NCI-H82 treated with DMSO at 0.1 percent for 48 hours (cell line): Measurements from ENCODE around the gene RAB11FIP4.
"Not testable (repeated sequence)": the region's sequence is repeated elsewhere in the genome, so short reads cannot be mapped to it uniquely, and the experiment has no call there.

ENCODE experiments used
- DNase-seq: peaks from one replicate; lab custom pipeline; 2025; ENCODE audit not compliant: unreplicated experiment; lab: John Stamatoyannopoulos, UW

The RAB11FIP4 gene

DNA sequence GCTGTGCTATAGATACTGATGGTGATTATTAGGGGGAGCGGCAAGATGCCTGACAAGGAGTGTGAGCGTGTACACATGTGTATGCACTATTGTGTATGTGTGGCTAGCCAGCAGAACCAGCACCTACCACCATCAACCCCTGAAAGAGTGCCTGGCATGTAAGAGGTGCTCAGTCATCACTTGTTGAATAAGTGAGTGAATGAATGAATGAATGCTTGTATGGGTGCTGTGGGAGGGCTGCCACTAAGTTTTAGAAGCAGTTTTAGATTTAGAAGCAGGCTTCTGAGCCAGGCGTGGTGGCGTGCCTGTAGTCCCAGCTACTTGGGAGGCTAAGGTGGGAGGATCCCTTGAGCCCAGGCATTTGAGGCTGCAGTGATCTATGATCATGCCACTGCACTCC, 37.0 kb downstream of the RAB11FIP4 start:
- DNase-seq, result no peak

DNA sequence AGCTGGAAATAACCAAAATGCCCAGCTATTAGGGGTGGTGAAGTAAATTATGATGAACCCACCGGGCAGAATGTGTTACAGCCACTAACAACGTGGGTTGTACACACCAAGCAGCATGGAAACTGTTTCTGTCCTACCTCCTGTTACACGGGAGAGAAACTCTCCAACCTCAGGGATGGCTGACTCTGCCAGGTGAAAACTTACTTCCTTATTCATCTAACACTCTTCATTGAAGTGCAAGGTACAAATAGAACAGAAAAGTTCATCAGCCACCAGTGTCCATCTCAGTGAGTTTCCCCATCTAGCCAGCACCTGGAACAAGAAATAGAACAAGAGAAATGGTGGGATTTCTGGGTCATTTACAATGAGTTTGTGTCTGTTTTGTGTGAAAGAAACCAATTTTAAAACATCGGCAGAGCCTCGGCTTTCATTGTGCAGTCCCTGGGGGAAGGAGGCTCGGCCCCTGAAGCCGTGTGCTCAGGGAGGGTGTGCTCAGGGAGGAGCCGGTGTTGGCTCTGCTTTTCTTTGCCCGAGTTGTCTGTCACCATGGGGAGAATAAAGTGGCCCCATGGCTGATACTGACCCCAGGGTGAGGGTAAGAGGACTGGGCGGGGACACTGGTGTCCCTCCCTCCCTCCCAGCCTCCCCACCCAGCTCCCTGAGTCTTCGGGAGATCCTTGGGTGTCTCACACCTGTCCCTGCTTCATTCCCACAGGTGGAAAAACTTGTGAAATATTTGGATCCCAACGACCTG, 39.8 kb downstream of the RAB11FIP4 start:
- DNase-seq, result no peak

DNA sequence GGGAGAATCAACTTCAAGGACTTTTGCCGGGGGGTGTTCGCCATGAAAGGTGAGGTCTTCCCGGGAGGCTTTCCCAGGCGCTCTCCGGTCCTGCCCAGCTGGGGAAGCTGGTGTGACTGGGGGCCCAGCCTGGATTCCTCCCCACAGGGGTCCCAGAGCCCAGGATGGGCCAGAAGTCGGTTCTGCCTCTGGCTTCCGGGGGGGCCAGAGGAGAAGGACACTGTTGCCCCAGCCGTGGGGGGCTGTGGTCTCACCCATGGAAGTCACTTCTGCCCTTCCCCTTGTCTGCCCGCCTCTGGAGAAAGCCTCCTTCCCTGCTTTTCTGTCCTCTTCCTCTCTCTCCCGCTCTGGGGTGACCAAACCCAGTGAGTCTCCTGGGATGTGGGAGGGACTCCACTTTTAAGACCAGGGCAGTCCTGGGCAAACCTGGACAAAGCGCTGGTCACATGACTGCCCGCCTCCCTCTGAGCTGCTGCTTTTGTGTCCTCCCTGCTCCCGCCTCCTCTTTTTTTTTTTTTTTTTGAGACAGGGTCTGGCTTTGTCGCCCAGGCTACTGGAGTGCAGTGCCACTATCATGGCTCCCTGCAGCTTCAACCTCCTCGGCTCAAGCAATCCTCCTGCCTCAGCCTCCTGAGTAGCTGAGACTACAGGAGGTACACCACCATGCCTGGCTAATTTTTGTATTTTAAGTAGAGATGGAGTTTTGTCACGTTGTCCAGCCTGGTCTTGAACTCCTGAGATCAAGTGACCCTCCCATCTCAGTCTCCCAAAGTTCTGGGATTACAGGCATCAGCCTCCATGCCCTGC, 40.6 kb downstream of the RAB11FIP4 start:
- no peak for DNase-seq

DNA sequence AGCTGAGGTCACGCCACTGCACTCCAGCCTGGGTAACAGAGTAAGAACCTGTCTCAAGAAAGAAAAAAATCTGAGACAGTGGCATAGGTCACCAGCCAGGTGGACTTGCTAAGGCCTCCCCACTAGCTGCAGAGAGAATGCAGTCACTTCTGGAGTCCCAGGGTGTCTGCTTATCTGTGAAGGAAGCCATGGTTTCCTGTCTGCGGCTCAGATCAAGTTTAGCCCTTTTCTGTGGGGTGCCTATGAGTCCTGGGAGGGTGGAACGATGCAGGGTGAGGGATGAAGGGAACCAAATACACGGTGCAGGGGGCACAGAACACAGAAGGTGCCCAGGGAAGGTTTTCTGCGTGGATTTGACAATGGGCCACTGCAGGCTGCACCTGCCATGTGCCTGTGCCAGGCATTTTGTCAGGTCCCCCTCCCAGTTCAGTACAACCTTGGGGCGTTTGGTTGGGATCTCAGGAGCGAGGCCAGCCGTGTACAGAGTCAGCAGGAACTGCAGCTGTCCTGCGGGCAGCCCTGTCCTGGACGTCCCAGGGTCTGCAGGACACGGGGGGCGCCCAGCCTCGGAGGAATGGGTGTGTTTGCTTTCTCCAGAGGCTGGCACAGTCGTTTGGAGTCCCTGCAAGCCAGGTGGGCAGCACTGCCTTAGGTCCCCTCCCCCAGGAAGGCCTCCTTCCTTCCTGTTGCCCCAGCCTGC, 41.8 kb downstream of the RAB11FIP4 start:
- no peak for DNase-seq

DNA sequence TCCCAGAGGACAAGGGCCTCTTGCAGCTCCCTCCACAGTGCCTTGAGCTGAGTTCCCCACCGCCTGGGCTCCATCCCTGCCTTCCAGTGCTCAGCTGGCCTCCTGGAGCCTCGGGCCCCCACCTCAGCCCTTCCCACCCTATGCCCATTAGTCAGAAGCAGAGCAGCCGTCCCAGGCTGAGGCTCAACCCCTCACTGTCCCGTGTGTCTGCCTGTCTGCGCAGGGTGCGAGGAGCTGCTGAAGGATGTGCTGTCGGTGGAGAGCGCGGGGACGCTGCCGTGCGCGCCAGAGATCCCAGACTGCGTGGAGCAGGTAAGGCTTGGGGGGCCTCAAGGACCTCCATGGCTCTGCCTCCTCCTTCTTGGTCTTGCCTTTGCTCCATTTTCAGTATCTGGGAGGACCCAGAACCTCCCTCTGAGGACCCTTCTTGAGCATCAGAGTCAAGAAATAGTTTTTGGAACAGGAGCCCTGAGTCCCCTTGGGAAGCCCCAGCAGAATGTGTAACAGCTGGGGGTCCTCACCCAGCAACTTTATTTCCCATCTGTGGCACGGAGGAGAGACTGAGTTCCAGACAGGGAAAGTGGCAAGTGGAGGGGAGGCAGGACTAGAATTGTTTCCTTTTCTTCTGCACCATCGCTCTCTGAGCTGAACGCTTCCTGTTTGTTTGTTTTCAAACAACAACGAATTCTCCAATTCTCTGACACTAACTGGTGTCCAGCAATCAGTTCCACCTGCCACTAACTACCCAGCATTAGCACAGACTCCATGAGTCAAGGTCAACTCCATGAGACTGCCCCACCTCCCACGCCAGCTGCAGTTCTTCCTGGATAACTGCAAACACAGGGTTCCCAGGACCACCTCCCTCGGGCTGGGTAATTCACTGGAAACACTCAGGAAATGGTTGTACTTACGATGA, 42.6 kb downstream of the RAB11FIP4 start:
- DNase-seq, result no peak

DNA sequence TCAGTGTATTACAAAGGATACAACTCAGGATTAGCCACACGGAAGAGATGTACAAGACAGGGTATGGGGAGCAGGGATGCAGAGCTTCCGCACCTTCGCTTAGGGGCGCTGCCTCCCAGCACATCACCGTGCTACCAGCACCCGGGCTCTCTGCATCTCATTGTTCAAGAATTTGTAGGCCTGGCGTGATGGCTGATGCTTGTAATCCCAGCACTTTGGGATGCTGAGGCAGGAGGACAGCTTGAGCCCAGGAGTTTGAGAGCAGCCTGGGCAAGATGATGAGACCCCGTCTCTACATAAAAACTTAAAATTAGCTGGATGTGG, 43.2 kb downstream of the RAB11FIP4 start:
- DNase-seq, result no peak

DNA sequence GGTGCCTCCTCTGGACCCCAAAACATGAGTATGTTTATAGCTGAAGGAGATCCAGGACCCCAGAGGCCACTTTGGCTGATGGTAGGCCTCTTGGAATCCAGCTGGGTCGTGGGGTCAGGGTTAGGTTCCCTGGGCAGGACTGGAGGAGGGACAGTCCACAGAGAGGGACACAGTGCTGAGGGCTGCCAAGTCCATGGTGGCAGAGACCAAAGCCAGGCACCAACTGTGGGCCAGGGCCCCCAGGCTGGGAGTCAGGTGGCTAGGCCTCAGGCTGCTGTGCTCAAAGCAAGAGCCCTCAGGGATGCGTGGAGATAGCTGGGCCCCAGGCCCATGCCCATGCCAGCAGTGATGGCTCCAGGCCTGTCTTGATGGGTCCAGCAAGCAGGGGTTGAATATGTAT, 44.1 kb downstream of the RAB11FIP4 start:
- no peak for DNase-seq

DNA sequence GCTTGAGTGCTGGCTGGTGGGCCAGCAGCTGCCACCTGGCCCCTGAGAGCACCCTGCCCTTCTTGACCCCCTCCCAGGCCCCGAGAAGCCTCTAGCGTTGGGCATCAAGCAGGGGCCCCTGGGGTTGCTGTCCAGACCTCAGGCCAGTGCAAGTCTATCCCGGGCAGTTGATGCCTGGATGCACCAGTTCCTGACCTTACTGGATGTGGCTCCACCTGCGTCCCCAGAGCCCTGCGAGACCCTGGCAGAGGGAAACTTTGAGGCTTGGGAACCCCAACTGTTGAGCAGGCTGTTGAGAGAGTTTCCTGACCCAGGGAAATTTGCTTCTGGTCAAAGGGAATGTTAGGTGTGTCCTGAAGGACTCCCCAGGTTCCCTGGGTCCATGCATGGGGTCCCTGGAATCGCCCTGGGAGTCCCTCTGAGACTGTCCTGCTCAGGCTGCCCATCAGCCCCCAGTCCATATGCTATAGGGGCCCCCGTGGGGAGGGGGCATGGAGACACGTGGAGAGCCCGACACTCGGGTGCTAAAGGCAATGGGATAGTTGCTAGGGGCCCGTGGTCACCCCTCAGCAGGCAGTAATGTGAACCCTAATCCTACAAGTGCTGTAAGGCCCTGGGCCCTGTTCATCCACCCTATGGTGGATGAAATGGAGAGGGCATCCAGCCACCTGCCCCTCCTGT, 46.4 kb downstream of the RAB11FIP4 start:
- DNase-seq, result no peak

DNA sequence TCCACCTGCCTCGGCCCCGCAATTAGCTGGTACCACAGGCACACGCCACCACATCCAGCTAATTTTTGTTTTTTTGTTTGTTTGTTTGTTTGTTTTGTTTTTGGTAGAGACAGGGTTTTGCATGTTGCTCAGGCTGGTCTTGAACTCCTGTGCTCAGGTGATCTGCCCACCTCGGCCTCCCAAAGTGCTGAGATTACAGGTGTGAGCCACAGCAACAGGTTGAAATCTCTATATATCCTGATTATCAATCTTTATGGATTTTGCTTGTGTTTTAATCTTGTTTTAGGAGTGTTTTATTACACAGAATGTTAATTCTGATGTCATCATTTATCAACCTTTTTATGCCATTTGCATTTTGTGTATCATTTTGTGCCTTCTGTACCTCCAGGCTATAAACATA, 48.2 kb downstream of the RAB11FIP4 start:
- no peak for DNase-seq

DNA sequence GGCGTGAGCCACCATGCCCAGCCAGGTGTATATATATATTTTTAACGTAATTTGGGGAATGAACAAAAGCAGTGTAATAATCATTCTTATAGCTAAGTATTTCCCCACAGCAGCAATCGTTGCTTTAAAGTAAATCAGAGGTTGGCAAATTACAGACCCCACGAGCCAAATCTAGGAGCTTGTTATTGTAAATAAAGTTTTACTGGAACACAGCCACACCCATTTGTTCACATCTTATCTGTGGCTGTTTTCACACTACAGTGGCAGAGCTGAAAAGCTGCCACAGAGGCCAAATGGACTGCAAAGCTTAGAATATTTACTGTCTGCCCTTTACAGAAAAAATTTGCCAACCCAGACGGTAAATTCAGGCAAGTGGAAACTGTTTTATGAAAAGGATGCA, 50.8 kb downstream of the RAB11FIP4 start:
- DNase-seq, result no peak

DNA sequence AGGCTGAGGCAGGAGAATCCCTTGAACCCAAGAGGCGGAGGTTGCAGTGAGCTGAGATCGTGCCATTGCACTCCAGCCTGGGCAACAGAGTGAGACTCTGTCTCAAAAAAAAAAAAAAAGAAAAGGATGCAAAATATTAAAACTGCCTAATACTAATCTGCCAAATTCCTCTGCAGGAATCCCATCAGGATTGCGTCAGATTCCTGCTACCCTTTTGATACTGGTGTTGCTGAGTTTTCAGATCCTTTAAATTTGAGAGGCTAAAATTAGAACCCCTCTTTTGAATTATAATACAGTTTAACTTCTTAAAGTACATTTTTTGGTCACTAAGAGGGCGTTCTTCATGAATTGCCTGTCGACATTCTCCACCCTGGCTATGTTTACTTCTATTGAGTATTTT, 51.4 kb downstream of the RAB11FIP4 start:
- not testable (repeated sequence) for DNase-seq

DNA sequence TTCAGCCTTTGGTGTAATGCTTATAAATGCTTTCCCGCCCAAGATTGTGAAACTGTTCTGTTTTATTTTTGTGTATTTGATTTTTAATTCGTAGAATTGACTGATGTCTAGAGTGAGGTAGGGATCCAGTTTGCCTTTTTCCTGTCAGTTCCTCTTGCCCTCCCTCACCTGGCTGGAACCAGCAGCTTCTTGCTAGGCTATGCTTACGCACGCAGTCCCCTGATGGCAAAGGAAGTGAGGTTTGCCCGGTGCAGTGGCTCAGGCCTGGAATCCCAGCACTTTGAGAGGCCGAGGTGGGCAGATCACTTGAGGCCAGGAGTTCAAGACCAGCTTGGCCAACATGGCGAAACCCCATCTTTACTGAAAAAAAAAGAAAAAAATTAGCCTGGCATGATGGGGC, 51.9 kb downstream of the RAB11FIP4 start:
- no peak for DNase-seq

DNA sequence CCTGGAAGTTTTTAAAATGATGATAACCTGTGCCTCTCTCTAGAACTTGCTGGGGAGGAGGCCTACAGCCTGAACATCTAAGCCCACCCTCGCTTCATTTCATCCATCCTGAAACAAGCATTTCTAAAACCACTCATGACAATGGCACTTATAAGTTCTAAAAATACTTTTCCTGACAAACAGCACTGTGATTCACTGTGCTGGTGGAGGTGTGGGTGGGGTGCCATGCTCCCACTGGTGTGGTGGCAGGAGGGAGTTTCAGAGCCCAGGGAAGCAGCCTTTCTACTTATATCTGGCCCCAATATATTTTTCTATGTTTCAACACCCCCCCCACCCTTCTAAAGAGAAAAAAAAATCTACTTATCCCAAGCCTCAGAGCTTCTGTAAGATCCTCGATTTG, 52.6 kb downstream of the RAB11FIP4 start:
- DNase-seq, result no peak

DNA sequence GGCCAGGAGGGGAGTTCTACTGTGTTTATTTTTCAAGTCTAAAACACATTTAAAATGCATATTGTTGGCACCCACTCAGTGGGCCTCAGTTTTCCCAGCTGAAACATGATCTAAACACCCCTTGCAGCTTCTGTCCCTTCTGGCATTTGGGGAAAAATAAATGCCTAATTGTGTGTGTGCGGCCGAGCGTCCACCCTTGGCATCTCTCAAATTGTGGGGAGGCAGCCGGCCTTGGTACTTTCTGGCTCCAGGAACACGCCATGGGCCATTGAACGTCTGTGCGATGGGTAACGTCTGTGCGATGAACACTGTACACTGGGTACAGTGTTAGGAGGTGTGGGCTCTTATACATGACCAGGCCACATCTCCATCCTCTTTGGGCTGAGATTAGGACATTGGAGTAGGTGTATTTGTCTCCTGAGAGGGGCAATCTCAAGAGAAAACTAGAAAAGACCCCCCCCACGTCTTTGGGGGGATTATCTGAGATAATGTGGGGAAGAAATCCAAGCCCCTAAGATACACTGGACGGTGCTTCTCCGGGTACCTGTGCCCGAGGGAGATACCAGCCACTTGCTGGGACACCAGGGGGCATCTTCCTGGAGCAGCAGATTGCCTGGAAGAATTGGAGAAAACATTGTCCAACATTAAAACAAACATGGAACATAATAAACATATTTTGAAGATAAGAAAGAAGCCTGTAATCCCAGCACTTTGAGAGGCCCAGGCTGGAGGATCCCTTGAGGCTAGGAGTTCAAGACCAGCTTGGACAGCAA, 54.9 kb downstream of the RAB11FIP4 start:
- no peak for DNase-seq

DNA sequence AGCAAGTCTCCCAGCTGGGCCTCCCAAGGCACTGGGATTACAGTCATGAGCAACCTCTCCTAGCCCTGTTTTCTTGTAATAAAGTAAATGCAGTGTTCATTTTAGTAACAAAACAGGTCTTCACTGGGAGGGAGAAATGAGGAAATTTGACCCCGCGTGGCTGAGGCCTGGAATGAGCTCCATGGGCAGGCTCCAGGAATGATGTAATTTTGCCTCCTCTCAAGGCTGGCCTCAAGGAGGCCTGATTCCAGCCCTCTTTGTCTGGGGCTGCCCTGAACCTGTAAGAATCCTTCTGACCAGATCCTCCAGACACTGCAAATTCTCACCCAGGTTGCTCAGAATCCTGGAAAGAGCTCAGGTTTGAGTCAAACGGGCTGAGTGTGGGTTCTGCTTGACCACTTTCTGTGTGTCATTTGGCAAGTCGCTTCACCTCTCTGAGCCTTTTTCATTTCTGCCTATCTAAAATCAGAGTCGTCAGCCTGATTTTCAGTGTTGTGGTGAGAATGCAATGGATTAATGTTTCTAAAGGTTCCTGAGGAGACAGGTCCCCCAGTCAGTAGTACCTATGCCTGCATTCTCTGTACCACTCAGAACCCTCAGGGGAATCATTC, 57.1 kb downstream of the RAB11FIP4 start:
- DNase-seq, result no peak

DNA sequence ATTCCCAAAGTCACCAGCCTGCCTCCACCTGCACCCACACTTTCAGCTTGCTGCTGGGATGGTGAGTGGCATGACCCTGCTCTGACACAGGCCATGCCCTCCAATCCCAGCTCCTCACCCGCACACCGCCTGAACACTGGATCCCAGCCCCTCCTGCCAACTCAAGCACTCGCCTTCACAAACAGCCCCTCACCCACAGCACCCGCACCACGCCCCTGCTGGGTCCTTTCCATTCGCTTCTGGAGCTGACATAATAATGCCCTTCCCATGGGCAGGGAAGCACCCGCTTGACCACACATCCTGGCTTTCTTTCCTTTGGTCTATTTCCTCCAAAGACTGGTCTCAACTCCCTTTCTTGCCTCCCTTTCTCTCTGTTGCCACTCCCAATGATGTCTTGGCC, 57.6 kb downstream of the RAB11FIP4 start:
- DNase-seq, result no peak

DNA sequence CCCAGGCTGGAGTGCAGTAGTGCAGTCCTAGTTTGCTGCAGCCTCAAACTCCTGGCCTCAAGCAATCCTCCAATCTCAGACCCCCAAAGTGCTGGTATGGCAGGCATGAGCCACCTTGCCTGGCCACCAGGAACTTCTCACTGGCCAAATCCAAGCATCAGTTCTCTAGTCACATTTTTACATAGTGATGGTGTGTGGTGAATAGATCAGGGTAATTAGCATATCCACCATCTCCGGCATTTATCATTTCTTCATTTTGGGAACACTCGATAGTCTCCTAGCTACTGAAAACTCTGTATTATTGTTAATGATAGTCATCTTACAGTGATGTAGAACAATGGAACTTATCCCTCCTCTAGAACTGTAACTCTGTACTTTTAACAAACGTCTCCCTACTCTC, 58.3 kb downstream of the RAB11FIP4 start:
- no peak for DNase-seq

DNA sequence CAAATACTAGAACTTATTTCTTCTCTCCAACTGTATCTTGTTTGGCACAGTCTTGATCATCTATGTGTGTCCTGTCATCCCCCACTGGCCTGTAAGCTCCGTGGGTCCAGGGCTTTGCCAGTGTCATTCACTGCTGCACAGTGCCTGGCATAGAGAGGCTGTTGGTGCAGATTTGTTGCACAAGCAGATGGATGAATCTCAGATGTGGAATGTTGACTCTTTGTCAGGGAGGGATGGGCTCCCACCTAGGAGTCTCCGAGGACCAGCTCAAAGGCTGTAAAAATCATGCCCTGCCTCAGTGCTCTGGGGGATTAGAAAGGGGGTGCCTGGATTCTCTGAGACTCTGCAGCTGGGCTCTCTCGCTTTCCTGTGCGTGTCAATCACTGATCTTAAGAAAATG, 60.6 kb downstream of the RAB11FIP4 start:
- DNase-seq, result no peak

DNA sequence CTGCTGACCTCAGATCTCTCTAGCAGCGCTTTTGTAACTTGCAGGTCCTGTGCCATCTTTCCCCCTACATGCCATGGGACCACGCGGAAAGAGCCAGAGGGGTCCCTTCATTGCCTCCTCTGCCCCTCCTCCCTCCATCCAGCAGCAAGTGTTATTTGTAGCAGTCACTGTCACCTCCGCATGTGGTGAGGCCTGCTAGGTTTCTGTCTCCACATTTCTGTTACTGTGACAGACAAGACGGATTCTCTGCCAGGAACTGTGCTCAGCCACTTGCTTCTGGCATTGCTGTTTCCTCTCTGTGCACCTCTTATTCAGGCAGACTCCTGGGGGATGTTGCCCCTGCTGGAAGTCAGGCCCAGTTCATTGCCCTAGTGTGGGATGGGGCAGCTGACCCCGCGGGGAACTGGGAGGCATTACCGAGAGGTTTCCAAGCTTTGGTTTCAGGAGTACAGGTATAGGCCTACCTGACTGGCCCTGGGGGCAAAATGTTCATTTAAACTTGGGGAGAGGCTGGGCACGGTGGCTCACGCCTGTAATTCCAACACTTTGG, 61.2 kb downstream of the RAB11FIP4 start:
- no peak for DNase-seq
